Fibroblast of upper back skin (primary cell): Measurements from ENCODE around the gene CHSY1.
A peak's percentile ranks its signal among the peaks of the same experiment; 100 is the strongest.
"Not testable (repeated sequence)": the region's sequence is repeated elsewhere in the genome, so short reads cannot be mapped to it uniquely, and the experiment has no call there.

Experiments used
- DNase-seq: peaks from one replicate; pipeline ENCODE4 v3.0.0-alpha.2; 2013

The CHSY1 gene

DNA sequence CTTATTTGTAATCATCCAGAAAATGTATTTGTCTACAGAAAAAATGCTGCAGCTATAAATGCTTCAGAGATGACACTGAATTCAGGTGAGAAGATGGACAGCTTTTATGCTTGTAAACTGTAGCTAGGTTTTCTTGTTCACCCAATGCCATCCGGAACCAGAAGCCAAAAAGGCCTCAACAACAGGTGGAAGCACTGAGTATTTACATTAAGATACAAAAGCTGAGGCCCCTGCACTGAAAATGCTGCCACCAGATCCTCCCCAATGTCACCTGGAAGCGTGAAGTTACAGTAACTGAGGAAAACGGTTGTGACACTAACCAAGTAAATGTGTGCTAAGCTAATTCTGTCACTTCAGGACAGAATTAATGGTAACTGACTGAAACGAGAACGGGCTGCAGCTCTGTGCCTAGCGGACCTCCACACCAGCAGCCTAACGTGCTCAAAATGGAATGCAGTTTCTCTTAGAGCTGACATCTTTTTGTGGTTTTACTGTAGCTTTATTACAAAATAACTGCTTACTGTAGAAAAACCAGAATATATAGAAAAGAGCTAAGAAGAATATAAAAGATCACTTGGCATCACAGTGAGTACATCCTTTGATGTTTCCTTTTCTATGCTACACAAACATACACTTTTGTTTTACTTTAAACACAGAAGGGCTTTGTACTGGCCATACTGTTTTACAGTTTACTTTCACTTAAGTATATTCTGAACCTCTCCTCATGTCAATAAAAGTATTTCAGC is 7.6 kb downstream of the CHSY1 start:
- DNase-seq: peak; percentile 47

DNA sequence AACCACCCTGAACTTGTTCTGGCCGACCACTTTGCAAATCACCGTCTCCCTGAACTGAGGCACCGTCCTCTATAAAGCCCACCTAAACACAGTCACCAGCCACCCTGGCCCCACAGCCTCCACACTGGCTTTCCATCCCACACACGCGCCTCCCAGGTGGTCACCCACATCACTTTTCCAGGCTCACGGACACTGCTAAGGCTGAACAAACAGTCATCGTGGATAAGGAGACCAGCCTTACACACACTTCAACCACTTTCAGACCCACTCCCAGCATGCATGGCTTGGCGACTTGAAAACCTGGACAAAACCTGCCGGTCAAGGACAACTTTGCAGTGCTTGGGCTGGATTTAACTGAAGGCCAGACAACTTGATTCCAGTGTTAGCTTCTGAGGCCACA is 8.4 kb downstream of the CHSY1 start:
- no peak for DNase-seq

GRCh38 chr15:101242999-101243336 is 8.9 kb downstream of the CHSY1 start:
- peak; percentile 26 for DNase-seq

GRCh38 chr15:101242160-101242998 is 9.5 kb downstream of the CHSY1 start:
- peak; percentile 64 for DNase-seq

- no peak for DNase-seq
These were observed 11.5 kb downstream of the CHSY1 start for GRCh38 chr15:101240358-101240757.

DNA sequence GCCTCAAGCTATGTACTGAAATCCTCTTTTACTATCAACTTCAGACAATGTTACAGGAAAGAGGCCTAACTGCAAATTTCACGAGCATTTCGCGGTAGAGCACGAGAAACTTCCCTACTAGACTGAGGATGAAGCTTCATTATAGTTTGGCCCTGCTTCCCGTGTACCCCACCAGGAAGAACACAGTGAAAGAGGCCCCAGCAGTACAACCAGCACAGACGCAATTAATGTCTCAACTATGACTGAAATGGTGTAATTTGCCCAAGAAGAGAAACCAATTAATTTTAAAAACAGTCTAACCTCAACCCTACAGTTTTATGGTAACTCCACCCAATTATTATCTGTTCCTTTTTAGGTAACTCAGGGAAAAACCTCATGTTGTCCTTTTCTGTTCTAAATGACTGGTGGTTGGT is 12.1 kb downstream of the CHSY1 start:
- no peak for DNase-seq

DNA sequence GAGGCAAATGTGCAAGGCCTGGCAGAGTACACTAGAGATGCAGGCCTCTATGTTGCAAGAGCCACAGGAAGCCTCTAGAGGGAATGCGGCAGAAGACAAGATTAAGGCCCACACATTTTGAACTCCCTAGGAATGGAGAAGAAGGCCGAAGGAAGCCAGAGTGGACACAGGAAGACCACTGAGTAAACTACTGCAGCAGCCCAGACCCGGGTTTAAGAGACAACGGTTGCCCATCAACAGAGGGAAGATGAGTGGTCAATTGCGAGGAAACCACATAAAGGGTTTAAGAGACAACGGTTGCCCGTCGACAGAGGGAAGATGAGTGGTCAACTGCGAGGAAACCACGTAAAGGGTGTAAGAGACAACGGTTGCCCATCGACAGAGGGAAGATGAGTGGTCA is 14.6 kb downstream of the CHSY1 start:
- DNase-seq: no peak

DNA sequence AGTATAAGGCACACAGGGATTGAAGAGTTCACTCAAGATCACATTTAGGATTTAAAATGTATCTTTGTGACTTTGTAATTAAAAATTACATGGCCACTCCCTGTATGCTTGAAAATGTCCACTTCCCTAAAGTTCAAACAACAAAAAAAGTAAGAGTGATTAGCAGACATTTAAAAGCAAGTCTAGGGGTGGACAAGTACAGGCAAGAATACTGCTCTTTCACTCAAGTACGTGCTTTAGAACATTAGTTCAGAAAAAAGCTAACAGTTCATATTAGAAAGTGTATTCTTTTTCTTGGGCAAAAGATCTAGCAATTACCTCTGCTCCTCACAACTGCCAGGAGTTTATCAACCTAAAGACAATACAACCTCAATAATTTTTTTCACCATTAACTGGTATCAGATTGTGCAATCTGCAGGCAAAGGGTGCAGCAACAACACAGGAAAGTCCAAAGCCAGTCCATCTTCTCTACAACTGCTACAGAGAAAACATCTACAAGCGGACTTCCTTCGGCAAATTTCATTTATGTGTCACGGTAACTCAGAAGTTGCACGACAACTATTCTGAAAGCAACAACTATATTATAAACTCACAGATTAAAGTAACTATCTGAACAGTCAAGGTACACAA is 18.1 kb downstream of the CHSY1 start:
- no peak for DNase-seq

DNA sequence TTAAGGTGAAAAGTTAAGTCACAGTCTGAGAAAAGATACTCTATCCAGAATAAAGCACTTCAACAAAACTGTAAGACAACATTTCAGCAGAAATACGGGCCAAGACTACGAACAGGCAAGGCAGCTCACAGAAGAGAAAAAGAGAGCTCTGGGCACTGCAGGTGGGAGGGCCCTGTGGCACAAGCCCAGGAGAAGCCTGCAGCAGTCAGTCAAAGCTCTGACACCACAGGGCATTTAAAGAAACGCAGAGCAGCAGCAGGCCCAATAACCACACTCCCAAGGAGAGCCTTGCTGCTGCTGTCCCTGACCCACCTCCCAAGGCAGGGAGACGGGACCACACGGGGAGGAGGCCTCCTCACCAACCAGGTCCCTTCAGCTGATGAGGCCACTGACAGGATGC is 19.2 kb downstream of the CHSY1 start:
- no peak for DNase-seq

DNA sequence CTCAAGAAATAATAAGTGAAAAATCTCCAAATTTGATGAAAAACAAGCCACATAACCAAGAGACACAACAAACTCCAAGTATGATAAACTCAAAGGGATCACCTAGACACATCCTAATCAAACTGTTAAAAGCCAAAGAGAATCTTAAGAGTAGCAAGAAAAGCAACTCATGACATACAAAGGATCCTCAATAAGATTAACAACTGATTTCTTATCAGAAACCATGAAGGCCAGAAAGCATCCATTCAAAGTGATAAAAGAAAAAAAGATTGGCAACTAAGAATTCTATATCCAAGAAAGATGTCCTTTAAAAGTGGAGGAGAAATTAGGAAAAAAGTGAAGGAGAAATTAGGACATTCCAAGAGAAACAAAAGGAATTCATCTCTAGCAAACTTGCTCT is 23.5 kb downstream of the CHSY1 start:
- DNase-seq: no peak

- DNase-seq: no peak
These were observed 26.2 kb downstream of the CHSY1 start for GRCh38 chr15:101225658-101226057.

GRCh38 chr15:101221902-101222301 is 29.9 kb downstream of the CHSY1 start:
- no peak for DNase-seq

DNA sequence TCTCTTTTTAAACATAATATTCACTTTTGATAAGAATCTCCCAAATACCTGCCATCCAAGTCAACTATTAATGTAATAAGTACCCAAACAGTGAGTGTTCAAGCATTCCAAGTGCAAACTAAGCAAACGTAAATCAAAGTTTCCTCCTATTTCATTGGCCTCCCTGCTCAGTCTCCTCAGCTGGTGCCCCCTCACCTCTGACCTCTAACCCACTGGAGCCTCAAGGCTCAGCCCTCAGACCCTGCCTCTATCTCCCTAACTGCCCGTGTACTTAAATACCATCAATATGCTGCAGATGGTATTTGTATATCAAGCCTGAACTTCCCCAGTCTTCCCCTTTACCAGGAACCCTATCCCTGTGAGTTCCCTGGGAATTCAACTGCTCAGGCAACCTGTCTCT is 31.8 kb downstream of the CHSY1 start:
- DNase-seq: no peak

DNA sequence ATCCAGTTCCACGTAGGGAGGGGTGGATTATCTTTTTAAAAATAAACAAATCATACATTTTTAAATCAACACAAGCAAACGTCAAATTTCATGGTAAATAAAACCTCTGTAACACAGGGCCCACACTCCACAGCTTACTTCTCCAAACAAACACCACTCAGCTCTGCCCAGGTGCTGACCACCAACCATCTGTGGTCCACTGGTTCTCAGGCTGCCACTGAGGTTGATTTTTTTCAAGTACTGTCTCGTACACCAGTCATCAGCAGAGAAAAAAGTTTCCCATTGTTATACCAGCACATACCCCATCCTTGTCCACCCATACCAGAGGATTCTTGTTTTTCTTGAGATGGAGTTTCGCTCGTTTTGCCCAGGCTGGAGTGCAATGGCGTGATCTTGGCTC is 32.4 kb downstream of the CHSY1 start:
- no peak for DNase-seq

- DNase-seq: no peak
These were observed 34.4 kb downstream of the CHSY1 start for GRCh38 chr15:101217446-101217845.

DNA sequence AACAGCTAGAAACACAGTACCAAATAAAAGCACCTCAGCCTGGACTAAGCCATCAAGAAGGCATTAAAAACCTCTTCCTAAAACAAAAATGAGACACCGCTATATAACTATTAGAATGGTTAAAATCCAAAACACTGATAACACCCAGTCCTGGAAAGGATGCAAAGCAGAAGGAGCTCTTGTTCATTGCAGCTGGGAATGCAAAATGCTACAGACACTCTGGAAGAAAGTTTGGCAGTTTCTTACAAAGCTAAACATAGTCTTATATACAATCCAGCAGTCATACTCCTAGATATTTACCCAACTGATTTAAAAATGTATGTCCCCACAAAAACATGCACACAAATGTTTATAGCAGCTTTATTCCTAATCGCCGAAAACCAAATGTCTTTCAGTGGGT is 35.7 kb downstream of the CHSY1 start:
- DNase-seq: no peak

GRCh38 chr15:101215681-101216080 is 36.2 kb downstream of the CHSY1 start:
- DNase-seq: no peak

- DNase-seq: not testable (repeated sequence)
These were observed 37.3 kb downstream of the CHSY1 start for GRCh38 chr15:101214435-101215097.

- no peak for DNase-seq
These were observed 38.3 kb downstream of the CHSY1 start for GRCh38 chr15:101213570-101213969.

- no peak for DNase-seq
These were observed 38.7 kb downstream of the CHSY1 start for GRCh38 chr15:101213147-101213546.

- DNase-seq: no peak
These were observed 40.0 kb downstream of the CHSY1 start for GRCh38 chr15:101211897-101212296.

DNA sequence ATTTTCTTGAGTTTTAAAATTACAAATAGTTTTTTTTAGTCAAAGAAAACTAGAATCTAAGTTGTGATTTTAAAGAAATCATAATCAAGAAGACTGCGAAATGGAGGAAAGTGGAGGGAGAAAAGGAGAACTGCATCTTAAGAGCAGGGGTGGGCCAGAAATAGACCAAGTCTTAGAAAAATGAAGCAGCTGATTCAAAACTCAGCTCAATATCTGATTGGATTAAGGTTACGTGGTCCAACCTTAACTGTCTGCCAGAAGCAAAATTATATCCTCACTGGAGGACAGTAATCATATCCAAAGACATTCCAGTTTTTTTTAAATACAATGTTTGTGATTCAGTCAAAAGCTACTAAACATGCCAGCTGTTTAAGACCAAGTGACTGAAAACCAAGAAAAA is 41.4 kb downstream of the CHSY1 start:
- no peak for DNase-seq

DNA sequence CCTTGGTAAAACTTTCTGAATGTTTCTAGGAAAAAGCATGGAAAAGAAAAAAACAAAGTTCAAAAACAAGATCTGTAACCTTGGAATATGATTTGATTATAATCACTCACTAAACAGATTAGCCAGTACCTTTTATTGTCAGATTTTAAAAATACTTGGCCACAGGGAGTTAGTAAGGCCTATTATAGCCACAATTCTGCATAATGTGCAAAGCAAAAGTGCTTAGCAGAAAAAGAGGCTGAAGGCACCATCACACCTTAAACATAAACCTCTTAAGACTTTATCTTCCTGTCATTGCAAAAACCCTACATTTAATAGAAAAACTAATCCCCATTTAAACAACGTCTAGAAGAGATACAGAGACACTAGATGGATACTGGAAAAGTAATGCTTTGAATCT is 41.8 kb downstream of the CHSY1 start:
- DNase-seq: no peak
